HG03439 (cell line): ENCODE results near the gene OSBPL3.
"Not testable (repeated sequence)": the region's sequence is repeated elsewhere in the genome, so short reads cannot be mapped to it uniquely, and the experiment has no call there.

Source experiments
- ATAC-seq: cut with Tn5 transposase; IDR thresholded peaks from one replicate; pipeline ENCODE4 v1.9.1; 2021; ENCODE audit warnings: mild to moderate bottlenecking, moderate library complexity; ENCODE audit not compliant: unreplicated experiment

The OSBPL3 gene

GRCh38 chr7:24802300-24802699 is 177.7 kb downstream of the OSBPL3 start:
- ATAC-seq, result no peak

- ATAC-seq, result no peak
Observed at GRCh38 chr7:24801883-24802282, 178.1 kb downstream of the OSBPL3 start.

- ATAC-seq, result no peak
Observed at GRCh38 chr7:24800667-24801066, 179.3 kb downstream of the OSBPL3 start.

- ATAC-seq, result no peak
Observed at GRCh38 chr7:24800073-24800472, 179.9 kb downstream of the OSBPL3 start.

- no peak for ATAC-seq
Observed at GRCh38 chr7:24799506-24799905, 180.5 kb downstream of the OSBPL3 start.

GRCh38 chr7:24798261-24798660 is 181.7 kb downstream of the OSBPL3 start:
- no peak for ATAC-seq

GRCh38 chr7:24797270-24797669 is 182.7 kb downstream of the OSBPL3 start:
- ATAC-seq, result no peak

- no peak for ATAC-seq
Observed at GRCh38 chr7:24795407-24795767, 184.6 kb downstream of the OSBPL3 start.

- not testable (repeated sequence) for ATAC-seq
Observed at GRCh38 chr7:24794751-24795406, 185.1 kb downstream of the OSBPL3 start.

- ATAC-seq, result no peak
Observed at GRCh38 chr7:24793982-24794648, 185.9 kb downstream of the OSBPL3 start.

GRCh38 chr7:24788961-24789576 is 190.9 kb downstream of the OSBPL3 start:
- no peak for ATAC-seq

- no peak for ATAC-seq
Observed at GRCh38 chr7:24788075-24788474, 191.9 kb downstream of the OSBPL3 start.

GRCh38 chr7:24786941-24787340 is 193.0 kb downstream of the OSBPL3 start:
- ATAC-seq, result no peak

- no peak for ATAC-seq
Observed at GRCh38 chr7:24786306-24786705, 193.7 kb downstream of the OSBPL3 start.

- ATAC-seq, result no peak
Observed at GRCh38 chr7:24784277-24784676, 195.7 kb downstream of the OSBPL3 start.

- ATAC-seq, result no peak
Observed at GRCh38 chr7:24783698-24784097, 196.3 kb downstream of the OSBPL3 start.

GRCh38 chr7:24781106-24781505 is 198.9 kb downstream of the OSBPL3 start:
- no peak for ATAC-seq

- no peak for ATAC-seq
Observed at GRCh38 chr7:24779283-24779655, 200.7 kb downstream of the OSBPL3 start.

GRCh38 chr7:24778543-24779282 is 201.3 kb downstream of the OSBPL3 start:
- ATAC-seq, result no peak

- no peak for ATAC-seq
Observed at GRCh38 chr7:24777806-24778205, 202.2 kb downstream of the OSBPL3 start.

GRCh38 chr7:24773646-24774045 is 206.3 kb downstream of the OSBPL3 start:
- no peak for ATAC-seq

GRCh38 chr7:24769851-24770250 is 210.1 kb downstream of the OSBPL3 start:
- ATAC-seq, result no peak
